Measurements from ENCODE around the gene ZNF716. TPM values are rescaled to one million over a fixed set of nuclear protein-coding genes. Genes with fewer than 3 reads are reported as not detected.

The ZNF716 gene
- polyA plus RNA-seq, 1 of the 3 experiments (the other 2 are of a cell fraction) = not detected

GRCh38 chr7:57416601-57417358, 33.2 kb upstream of the ZNF716 start:
- POLR2A ChIA-PET = no interaction called here

GRCh38 chr7:57417736-57418135, 32.2 kb upstream of the ZNF716 start:
- CTCF ChIA-PET = no interaction called here
- H3K9me3 ChIP-seq = no peaks in the 10 kb centered on the region; the same call in 1 of the 2 replicates
- WGBS (ENCODE audit: low lambda C conversion rate) = 5% methylated on average over 3 of the region's 3 CpGs

More at GRCh38 chr7:57416601-57417358, 33.2 kb upstream of the ZNF716 start:
- TF ChIP-seq GABPA (IDR thresholded peaks at IDR 0.05; ENCODE audit: low read depth) (no peak), USF1 (IDR thresholded peaks at IDR 0.05; ENCODE audit: borderline replicate concordance, low read depth) (no peak)
- no peak overlapping the region for H2AFZ ChIP-seq (ENCODE audit: low read depth)
- 20% methylated on average over 5 of the region's 8 CpGs for WGBS (ENCODE audit: low lambda C conversion rate)
- no peaks in the 10 kb centered on the region for H4K20me1 ChIP-seq (ENCODE audit: insufficient read depth)
- H3K79me2 ChIP-seq (ENCODE audit: insufficient read depth) = no peaks in the 10 kb centered on the region
- DNase-seq = no peak
- H3K4me1 ChIP-seq (ENCODE audit: control insufficient read depth in 1 of 2, insufficient read depth in 2 of 2, low read depth in 1 of 2, low read length in 1 of 2) = no peaks in the 10 kb centered on the region
- H3K9me2 ChIP-seq = no peaks in the 10 kb centered on the region
- no peak overlapping the region for H3K9ac ChIP-seq
- H3K4me3 ChIP-seq (ENCODE audit: low read depth in 2 of 2, low read length in 1 of 2) = no peak overlapping the region
- H3K9me3 ChIP-seq = no peaks in the 10 kb centered on the region; the same call in 1 of the 2 replicates
- no peak overlapping the region for H3K27ac ChIP-seq (ENCODE audit: low read depth in 2 of 2, low read length in 1 of 2)
- no peak overlapping the region for H3K4me2 ChIP-seq
- no peaks in the 10 kb centered on the region for H3F3A ChIP-seq (replicated peaks; ENCODE audit: insufficient read depth)
- H3K27me3 ChIP-seq (ENCODE audit: insufficient read depth) = no peaks in the 10 kb centered on the region
- H3K36me3 ChIP-seq (replicated peaks in 1 of 2; ENCODE audit: control insufficient read depth in 1 of 2, insufficient read depth in 2 of 2, low read length in 1 of 2) = no peaks in the 10 kb centered on the region
- CTCF ChIA-PET = no interaction called here

More at GRCh38 chr7:57417736-57418135, 32.2 kb upstream of the ZNF716 start:
- POLR2A ChIA-PET = no interaction called here
- H2AFZ ChIP-seq (ENCODE audit: low read depth) = no peak overlapping the region
- H3K9me2 ChIP-seq = no peaks in the 10 kb centered on the region
- H3K36me3 ChIP-seq (replicated peaks in 1 of 2; ENCODE audit: control insufficient read depth in 1 of 2, insufficient read depth in 2 of 2, low read length in 1 of 2) = no peaks in the 10 kb centered on the region
- no peak for DNase-seq
- no peaks in the 10 kb centered on the region for H3K4me1 ChIP-seq (ENCODE audit: control insufficient read depth in 1 of 2, insufficient read depth in 2 of 2, low read depth in 1 of 2, low read length in 1 of 2)
- H3K4me2 ChIP-seq = no peak overlapping the region
- H3K79me2 ChIP-seq (ENCODE audit: insufficient read depth) = no peaks in the 10 kb centered on the region
- H3K27me3 ChIP-seq (ENCODE audit: insufficient read depth) = no peaks in the 10 kb centered on the region
- no peaks in the 10 kb centered on the region for H3F3A ChIP-seq (replicated peaks; ENCODE audit: insufficient read depth)
- no peak overlapping the region for H3K27ac ChIP-seq (ENCODE audit: low read depth in 2 of 2, low read length in 1 of 2)
- no peak overlapping the region for H3K4me3 ChIP-seq (ENCODE audit: low read depth in 2 of 2, low read length in 1 of 2)
- H4K20me1 ChIP-seq (ENCODE audit: insufficient read depth) = no peaks in the 10 kb centered on the region
- H3K9ac ChIP-seq = no peak overlapping the region
- no peak for TF ChIP-seq NRF1 (IDR thresholded peaks at IDR 0.05; ENCODE audit: low read depth, low read length)
- TF ChIP-seq TCF12 (IDR thresholded peaks at IDR 0.05) = no peak
- no peak for TF ChIP-seq CTCF (IDR thresholded peaks at IDR 0.05)
- TF ChIP-seq YY1 (IDR thresholded peaks at IDR 0.05; ENCODE audit: low read depth) = no peak
- no peak for TF ChIP-seq PBX3 (IDR thresholded peaks at IDR 0.05)
- no peak for TF ChIP-seq FOSL2 (IDR thresholded peaks at IDR 0.05; ENCODE audit: borderline replicate concordance, low read depth)
- no peak for TF ChIP-seq ELF1 (IDR thresholded peaks at IDR 0.05)
- TF ChIP-seq GABPA (IDR thresholded peaks at IDR 0.05; ENCODE audit: low read depth) = no peak
- TF ChIP-seq EZH2phosphoT487 (IDR thresholded peaks at IDR 0.05; ENCODE audit: borderline replicate concordance, low read depth) = no peak
- TF ChIP-seq FOXM1 (IDR thresholded peaks at IDR 0.05; ENCODE audit: low read depth) = no peak
- TF ChIP-seq RCOR1 (IDR thresholded peaks at IDR 0.05; ENCODE audit: low read length) = no peak
- no peak for TF ChIP-seq SIN3A (IDR thresholded peaks at IDR 0.05; ENCODE audit: borderline replicate concordance, low read depth, low read length)
- no peak for TF ChIP-seq POLR2AphosphoS5 (IDR thresholded peaks at IDR 0.05; ENCODE audit: low read depth, low read length)
- TF ChIP-seq RAD21 (IDR thresholded peaks at IDR 0.05; ENCODE audit: low read length) = no peak
- no peak for TF ChIP-seq CHD2 (IDR thresholded peaks at IDR 0.05; ENCODE audit: low read length, partially characterized antibody)

Data from SK-N-SH (cell line).